Osteoblast (primary cell): Measurements from ENCODE around the gene CCSER1. TPM values are rescaled to one million over a fixed set of nuclear protein-coding genes. Genes with fewer than 3 reads are reported as not detected.

Experiments used
- DNase-seq: peaks from one replicate; pipeline ENCODE4 v3.0.0; 2011; ENCODE audit warnings: low spot score, mixed read lengths; ENCODE audit not compliant: insufficient read length; ENCODE audit errors: missing footprints
- H2AFZ ChIP-seq: 2 replicates; pipeline ENCODE4 v1.6.0; 2011; ENCODE audit warnings: mild to moderate bottlenecking, low read length
- H3K27ac ChIP-seq: 2 replicates; pipeline ENCODE4 v1.5.1; 2011; ENCODE audit warnings: mild to moderate bottlenecking, low read depth, low read length, moderate library complexity
- H3K27me3 ChIP-seq: 2 replicates; pipeline ENCODE4 v1.6.0; 2012; ENCODE audit warnings: mild to moderate bottlenecking, control low read depth, inconsistent platforms, low read length, moderate library complexity; ENCODE audit not compliant: insufficient read depth
- H3K36me3 ChIP-seq: 2 replicates; pipeline ENCODE4 v1.5.1; 2011; ENCODE audit warnings: mild to moderate bottlenecking, low read length, control low read depth, moderate library complexity; ENCODE audit not compliant: insufficient read depth
- H3K4me1 ChIP-seq: 2 replicates; pipeline ENCODE4 v1.5.1; 2011; ENCODE audit warnings: mild to moderate bottlenecking, low read length, control low read depth, moderate library complexity; ENCODE audit not compliant: insufficient read depth
- H3K4me2 ChIP-seq: 2 replicates; pipeline ENCODE4 v1.6.0; 2011; ENCODE audit warnings: mild to moderate bottlenecking, low read length; ENCODE audit not compliant: insufficient read depth
- H3K4me3 ChIP-seq: fragments of 200-600 bp; sonication (generic); 3 replicates; pipeline ENCODE4 v1.5.1; 2012; ENCODE audit warnings: mild to moderate bottlenecking, low read length, inconsistent platforms; ENCODE audit not compliant: insufficient read depth
- H3K79me2 ChIP-seq: 2 replicates; pipeline ENCODE4 v1.6.0; 2012; ENCODE audit warnings: mild to moderate bottlenecking, low read length, control low read depth, inconsistent platforms; ENCODE audit not compliant: insufficient read depth
- H3K9me3 ChIP-seq: 2 replicates; pipeline ENCODE4 v1.5.1; 2011; ENCODE audit warnings: low read depth, low read length, control low read depth
- H4K20me1 ChIP-seq: 2 replicates; pipeline ENCODE4 v1.6.0; 2012; ENCODE audit warnings: mild to moderate bottlenecking, low read length, control low read depth; ENCODE audit not compliant: insufficient read depth
- CTCF ChIP-seq: IDR thresholded peaks from 2 replicates; pipeline ENCODE4 v1.5.1; 2011; ENCODE audit warnings: mild to moderate bottlenecking, low read depth, low read length, moderate library complexity; ENCODE audit errors: extremely low read depth
- total RNA-seq: library from RNA; depleted of rRNA; stranded (reverse); fragments of >200 nt; gene quantifications from 2 replicates; pipeline ENCODE4 v1.2.3, GENCODE V29; 2012

CCSER1 gene
- total RNA-seq, 1 donor, result under 0.01 TPM

- no peak for DNase-seq
- Histone ChIP-seq H3K4me3 (no peak overlapping the region), H3K27ac (no peak overlapping the region), H4K20me1 (no peaks in the 10 kb centered on the region), H3K4me1 (no peaks in the 10 kb centered on the region), H3K79me2 (no peaks in the 10 kb centered on the region), H3K27me3 (no peaks in the 10 kb centered on the region), H3K4me2 (no peak overlapping the region), H2AFZ (no peak overlapping the region), H3K36me3 (no peaks in the 10 kb centered on the region), H3K9me3 (no peaks in the 10 kb centered on the region)
- no peak for TF ChIP-seq CTCF
These were observed 1094.8 kb downstream of the CCSER1 start for GRCh38 chr4:91222014-91222413.

GRCh38 chr4:91226867-91227266 lies 1099.7 kb downstream of the CCSER1 start:
- H3K79me2 ChIP-seq, result no peaks in the 10 kb centered on the region

GRCh38 chr4:91228659-91229058 lies 1101.5 kb downstream of the CCSER1 start:
- DNase-seq, result no peak
- no peak overlapping the region for H2AFZ ChIP-seq
- no peaks in the 10 kb centered on the region for H3K79me2 ChIP-seq
- no peaks in the 10 kb centered on the region for H3K4me1 ChIP-seq
- no peaks in the 10 kb centered on the region for H3K9me3 ChIP-seq
- no peaks in the 10 kb centered on the region for H4K20me1 ChIP-seq
- no peak overlapping the region for H3K27ac ChIP-seq
- H3K36me3 ChIP-seq, result no peaks in the 10 kb centered on the region
- no peak overlapping the region for H3K4me3 ChIP-seq
- TF ChIP-seq CTCF, result no peak
- H3K4me2 ChIP-seq, result no peak overlapping the region
- H3K27me3 ChIP-seq, result no peaks in the 10 kb centered on the region

More at GRCh38 chr4:91226867-91227266, 1099.7 kb downstream of the CCSER1 start:
- Histone ChIP-seq H4K20me1 (no peaks in the 10 kb centered on the region), H3K27me3 (no peaks in the 10 kb centered on the region), H3K36me3 (no peaks in the 10 kb centered on the region), H3K4me3 (no peak overlapping the region), H3K9me3 (no peaks in the 10 kb centered on the region), H3K4me1 (no peaks in the 10 kb centered on the region), H2AFZ (no peak overlapping the region), H3K4me2 (no peak overlapping the region), H3K27ac (no peak overlapping the region)
- TF ChIP-seq CTCF, result no peak
- DNase-seq, result no peak

GRCh38 chr4:91233164-91233563 lies 1106.0 kb downstream of the CCSER1 start:
- Histone ChIP-seq H3K4me2 (no peak overlapping the region), H4K20me1 (no peaks in the 10 kb centered on the region), H3K27ac (no peak overlapping the region), H3K79me2 (no peaks in the 10 kb centered on the region), H3K4me1 (no peaks in the 10 kb centered on the region), H3K36me3 (no peaks in the 10 kb centered on the region), H3K4me3 (no peak overlapping the region), H3K9me3 (no peaks in the 10 kb centered on the region), H2AFZ (no peak overlapping the region), H3K27me3 (no peaks in the 10 kb centered on the region)
- DNase-seq, result no peak
- TF ChIP-seq CTCF, result no peak
